Astrocyte (in vitro differentiated cells and primary cell): ENCODE results near the gene RANBP1.

Source experiments
- CTCF ChIP-seq: IDR thresholded peaks from 2 replicates; pipeline ENCODE4 v1.5.1; 2011; ENCODE audit warnings: low read depth, mild to moderate bottlenecking, inconsistent platforms, low read length, moderate library complexity; ENCODE audit not compliant: insufficient read depth
- EZH2 ChIP-seq: IDR thresholded peaks from 2 replicates; pipeline ENCODE4 v1.6.1; 2012; ENCODE audit warnings: mild to moderate bottlenecking, low read length, inconsistent platforms; ENCODE audit not compliant: insufficient read depth

GRCh38 chr22:20145832-20146223 is 29.9 kb downstream of the RANBP1 start:
- TF ChIP-seq EZH2, result no peak
- no peak for TF ChIP-seq CTCF
